ENCODE results near the gene CERS6.

CERS6 gene

GRCh38 chr2:168715849-168716248, 259.8 kb downstream of the CERS6 start:
- no peak for TF ChIP-seq CTCF (IDR thresholded peaks at IDR 0.05; ENCODE audit: low read depth, low read length)
- no peak overlapping the region for H3K4me3 ChIP-seq (ENCODE audit: low read depth, low read length)

GRCh38 chr2:168716839-168717238, 260.8 kb downstream of the CERS6 start:
- H3K4me3 ChIP-seq (ENCODE audit: low read depth, low read length): no peak overlapping the region
- TF ChIP-seq CTCF (IDR thresholded peaks at IDR 0.05; ENCODE audit: low read depth, low read length): no peak

- no peak for TF ChIP-seq CTCF (IDR thresholded peaks at IDR 0.05; ENCODE audit: low read depth, low read length)
- no peak overlapping the region for H3K4me3 ChIP-seq (ENCODE audit: low read depth, low read length)
Measured at GRCh38 chr2:168717790-168718502, 261.9 kb downstream of the CERS6 start.

GRCh38 chr2:168718622-168719021, 262.6 kb downstream of the CERS6 start:
- no peak for TF ChIP-seq CTCF (IDR thresholded peaks at IDR 0.05; ENCODE audit: low read depth, low read length)
- H3K4me3 ChIP-seq (ENCODE audit: low read depth, low read length): no peak overlapping the region

- H3K4me3 ChIP-seq (ENCODE audit: low read depth, low read length): no peak overlapping the region
- no peak for TF ChIP-seq CTCF (IDR thresholded peaks at IDR 0.05; ENCODE audit: low read depth, low read length)
Measured at GRCh38 chr2:168719446-168719845, 263.4 kb downstream of the CERS6 start.

GRCh38 chr2:168722592-168722991, 266.5 kb downstream of the CERS6 start:
- no peak for TF ChIP-seq CTCF (IDR thresholded peaks at IDR 0.05; ENCODE audit: low read depth, low read length)
- H3K4me3 ChIP-seq (ENCODE audit: low read depth, low read length): no peak overlapping the region

GRCh38 chr2:168723275-168723899, 267.3 kb downstream of the CERS6 start:
- no peak for TF ChIP-seq CTCF (IDR thresholded peaks at IDR 0.05; ENCODE audit: low read depth, low read length)
- no peak overlapping the region for H3K4me3 ChIP-seq (ENCODE audit: low read depth, low read length)

Measured in WI38 (cell line).